ENCODE measurements around the gene KLHDC7A.

KLHDC7A gene

GRCh38 chr1:18473195-18473815 lies 7.4 kb upstream of the KLHDC7A start:
- no peak for DNase-seq

- DNase-seq = no peak
These were observed 6.1 kb upstream of the KLHDC7A start for GRCh38 chr1:18474559-18475175.

GRCh38 chr1:18475234-18475905 lies 5.4 kb upstream of the KLHDC7A start:
- DNase-seq = no peak

- DNase-seq = no peak
These were observed 1.3 kb upstream of the KLHDC7A start for GRCh38 chr1:18479454-18479853.

GRCh38 chr1:18481190-18481920 lies 625 bp downstream of the KLHDC7A start:
- no peak for DNase-seq

GRCh38 chr1:18481921-18482701 lies 1.4 kb downstream of the KLHDC7A start:
- DNase-seq = no peak

- no peak for DNase-seq
These were observed 2.1 kb downstream of the KLHDC7A start for GRCh38 chr1:18482721-18483425.

GRCh38 chr1:18484276-18484675 lies 3.5 kb downstream of the KLHDC7A start:
- no peak for DNase-seq

- DNase-seq = no peak
These were observed 4.0 kb downstream of the KLHDC7A start for GRCh38 chr1:18484721-18485120.

- no peak for DNase-seq
These were observed 4.5 kb downstream of the KLHDC7A start for GRCh38 chr1:18485227-18485626.

GRCh38 chr1:18486195-18486594 lies 5.5 kb downstream of the KLHDC7A start:
- no peak for DNase-seq

GRCh38 chr1:18489417-18490143 lies 8.8 kb downstream of the KLHDC7A start:
- DNase-seq = no peak

GRCh38 chr1:18491168-18491567 lies 10.4 kb downstream of the KLHDC7A start:
- DNase-seq = no peak

- DNase-seq = no peak
These were observed 13.6 kb downstream of the KLHDC7A start for GRCh38 chr1:18494304-18494703.

GRCh38 chr1:18495635-18496034 lies 14.9 kb downstream of the KLHDC7A start:
- no peak for DNase-seq

- no peak for DNase-seq
These were observed 15.3 kb downstream of the KLHDC7A start for GRCh38 chr1:18496056-18496455.

- DNase-seq = no peak
These were observed 15.9 kb downstream of the KLHDC7A start for GRCh38 chr1:18496497-18497235.

- no peak for DNase-seq
These were observed 21.1 kb downstream of the KLHDC7A start for GRCh38 chr1:18501833-18502232.

- no peak for DNase-seq
These were observed 23.9 kb downstream of the KLHDC7A start for GRCh38 chr1:18504609-18505008.

- no peak for DNase-seq
These were observed 24.9 kb downstream of the KLHDC7A start for GRCh38 chr1:18505666-18506065.

GRCh38 chr1:18508084-18508483 lies 27.4 kb downstream of the KLHDC7A start:
- DNase-seq = no peak

Measured in SW 1271 (cell line).